ENCODE measurements around the gene CPA5. TPM values are rescaled to one million over a fixed set of nuclear protein-coding genes. Genes with fewer than 3 reads are reported as not detected.

CPA5 gene
- polyA plus RNA-seq, 3 donors = not detected

GRCh38 chr7:130387628-130388403 is 43.2 kb downstream of the CPA5 start:
- no peak overlapping the region for H3K27ac Mint-ChIP-seq

GRCh38 chr7:130388671-130389070 is 44.1 kb downstream of the CPA5 start:
- Mint-ChIP-seq H3K4me3 (no peak overlapping the region), H3K4me1 (peaks cover 20% of the 10 kb centered on the region), H3K9me3 (peaks cover 0 to 8% (median 3%) of the 10 kb centered on the region in 7 donors), H3K27ac (no peak overlapping the region), H3K36me3 (peaks cover 0 to 2% of the 10 kb centered on the region in 2 donors), H3K27me3 (ENCODE audit: low read depth in 3 of 3) (peaks cover 0 to 3% (median 0%) of the 10 kb centered on the region in 3 donors)
- Histone ChIP-seq H3K79me2 (ENCODE audit: insufficient read depth, low read length) (no peaks in the 10 kb centered on the region), H3K27me3 (ENCODE audit: control insufficient read depth in 2 of 2, insufficient read depth in 2 of 2, low read length in 2 of 2) (no peaks in the 10 kb centered on the region), H2AFZ (ENCODE audit: insufficient read depth, low read depth, low read length, poor library complexity, severe bottlenecking) (no peak overlapping the region), H3K4me3 (replicated peaks in 1 of 3; ENCODE audit: low read depth in 2 of 3, low read length in 3 of 3) (no peak overlapping the region), H3K4me1 (ENCODE audit: control insufficient read depth in 1 of 2, insufficient read depth in 2 of 2, low read length in 2 of 2) (peaks cover 15 to 19% of the 10 kb centered on the region in 2 donors), H3K9ac (ENCODE audit: insufficient read depth, low read length, poor library complexity, severe bottlenecking) (no peak overlapping the region), H3K9me3 (replicated peaks in 1 of 2; ENCODE audit: control insufficient read depth in 1 of 2, insufficient read depth in 1 of 2, low read length in 2 of 2) (no peaks in the 10 kb centered on the region), H3K4me2 (replicated peaks; ENCODE audit: extremely low read depth, low read length, poor library complexity, severe bottlenecking) (no peak overlapping the region), H4K20me1 (ENCODE audit: insufficient read depth, low read length) (no peaks in the 10 kb centered on the region), H3K36me3 (replicated peaks in 1 of 2; ENCODE audit: control insufficient read depth in 1 of 2, insufficient read depth in 2 of 2, low read length in 2 of 2) (no peaks in the 10 kb centered on the region), H3K27ac (ENCODE audit: low read depth in 1 of 2, low read length in 2 of 2) (no peak overlapping the region)
- 50% methylated on average over 1 of the region's 2 CpGs for WGBS (ENCODE audit: insufficient coverage)
- intact Hi-C loops (cut with micrococcal nuclease) = no loop called here
- TF ChIP-seq CTCF (IDR thresholded peaks at IDR 0.05) = no peak
- DNase-seq = no peak

More at GRCh38 chr7:130387628-130388403, 43.2 kb downstream of the CPA5 start:
- intact Hi-C loops (cut with micrococcal nuclease) = no loop called here
- Histone ChIP-seq H3K79me2 (ENCODE audit: insufficient read depth, low read length) (no peaks in the 10 kb centered on the region), H3K36me3 (replicated peaks in 1 of 2; ENCODE audit: control insufficient read depth in 1 of 2, insufficient read depth in 2 of 2, low read length in 2 of 2) (no peaks in the 10 kb centered on the region), H3K4me3 (replicated peaks in 1 of 3; ENCODE audit: low read depth in 2 of 3, low read length in 3 of 3) (no peak overlapping the region), H3K4me2 (replicated peaks; ENCODE audit: extremely low read depth, low read length, poor library complexity, severe bottlenecking) (no peak overlapping the region), H3K27me3 (ENCODE audit: control insufficient read depth in 2 of 2, insufficient read depth in 2 of 2, low read length in 2 of 2) (no peaks in the 10 kb centered on the region), H3K27ac (ENCODE audit: low read depth in 1 of 2, low read length in 2 of 2) (no peak overlapping the region), H2AFZ (ENCODE audit: insufficient read depth, low read depth, low read length, poor library complexity, severe bottlenecking) (no peak overlapping the region), H3K9me3 (replicated peaks in 1 of 2; ENCODE audit: control insufficient read depth in 1 of 2, insufficient read depth in 1 of 2, low read length in 2 of 2) (no peaks in the 10 kb centered on the region), H4K20me1 (ENCODE audit: insufficient read depth, low read length) (no peaks in the 10 kb centered on the region), H3K9ac (ENCODE audit: insufficient read depth, low read length, poor library complexity, severe bottlenecking) (no peak overlapping the region), H3K4me1 (ENCODE audit: control insufficient read depth in 1 of 2, insufficient read depth in 2 of 2, low read length in 2 of 2) (peaks cover 13% of the 10 kb centered on the region in 2 donors)
- H3K36me3 Mint-ChIP-seq = peaks cover 0 to 2% of the 10 kb centered on the region in 2 donors
- peaks cover 0 to 3% (median 0%) of the 10 kb centered on the region in 3 donors for H3K27me3 Mint-ChIP-seq (ENCODE audit: low read depth in 3 of 3)
- 96% methylated on average over 9 of the region's 12 CpGs for WGBS (ENCODE audit: insufficient coverage)
- no peak for TF ChIP-seq CTCF (IDR thresholded peaks at IDR 0.05)
- DNase-seq = no peak
- H3K4me1 Mint-ChIP-seq = peaks cover 13% of the 10 kb centered on the region
- H3K4me3 Mint-ChIP-seq = no peak overlapping the region
- peaks cover 0 to 8% (median 3%) of the 10 kb centered on the region in 7 donors for H3K9me3 Mint-ChIP-seq
